B cell (primary cell): ENCODE results near the gene TBC1D2. TPM values are rescaled to one million over a fixed set of nuclear protein-coding genes. Genes with fewer than 3 reads are reported as not detected.

Source experiments
- ATAC-seq: fragments of 200-7000 bp; cut with Tn5 transposase; one replicate; pipeline ENCODE4 v1.10.0; 2021; ENCODE audit warnings: low read depth, mild to moderate bottlenecking, moderate number of reproducible peaks, moderate library complexity
- CTCF ChIA-PET: fragments of 350-600 bp; sonication (Branson Sonifier 250); formaldehyde crosslinking; loops from one replicate; lab custom pipeline; 2021; ENCODE audit warnings: antibody characterized with exemption, inconsistent platforms; lab: Charles Lee
- POLR2A ChIA-PET: fragments of 350-600 bp; sonication (Branson Sonifier 250); formaldehyde crosslinking; loops from one replicate; lab custom pipeline; 2021; ENCODE audit warnings: antibody characterized with exemption; lab: Charles Lee
- DNase-seq: peaks from one replicate; pipeline ENCODE4 v3.0.0; 2013
- H2AFZ ChIP-seq: 2 replicates; pipeline ENCODE4 v1.6.1; 2012; ENCODE audit warnings: mild to moderate bottlenecking, low read depth, low read length; ENCODE audit not compliant: insufficient read depth, poor library complexity, severe bottlenecking
- H3K27ac ChIP-seq, 2 donors: 1 replicate in 1 of 2; 2 replicates in 1 of 2; pipeline ENCODE4 v1.5.1; 2012 to 2013; ENCODE audit warnings: low read length in 2 of 2, mild to moderate bottlenecking in 2 of 2, moderate library complexity in 1 of 2
- H3K27me3 ChIP-seq, 4 experiments: fragments of 200-600 bp in 1 of 4; sonication (generic) in 1 of 4; replicated peaks in 1 of 4; 1 replicate in 2 of 4; 2 replicates in 2 of 4; pipeline versions ENCODE4 v1.6.1 to v1.7.0; 2013 to 2016; ENCODE audit warnings: low read length in 3 of 4, mild to moderate bottlenecking in 2 of 4, mixed read lengths in 1 of 4, moderate library complexity in 1 of 4; ENCODE audit not compliant: insufficient read depth in 4 of 4, control insufficient read depth in 3 of 4; ENCODE audit errors: control extremely low read depth in 1 of 4
- H3K36me3 ChIP-seq, 2 experiments: replicated peaks in 1 of 2; 1 replicate in 1 of 2; 2 replicates in 1 of 2; pipeline versions ENCODE4 v1.6.1 to v1.7.1; 2013; ENCODE audit warnings: low read length in 1 of 2; ENCODE audit not compliant: insufficient read depth in 2 of 2, control insufficient read depth in 1 of 2; ENCODE audit errors: control extremely low read depth in 1 of 2, extremely low read depth in 1 of 2
- H3K4me1 ChIP-seq, 2 donors: fragments of 200-600 bp in 1 of 2; sonication (generic) in 1 of 2; 1 replicate in 1 of 2; 2 replicates in 1 of 2; pipeline versions ENCODE4 v1.5.1 to v1.6.1; 2013 to 2017; ENCODE audit warnings: low read length in 2 of 2; ENCODE audit not compliant: control insufficient read depth in 2 of 2, insufficient read depth in 2 of 2
- H3K4me2 ChIP-seq: replicated peaks from 2 replicates; pipeline ENCODE3; 2012; ENCODE audit warnings: mild to moderate bottlenecking, low read depth, low read length; ENCODE audit not compliant: poor library complexity, severe bottlenecking
- H3K4me3 ChIP-seq, 5 experiments: fragments of 200-600 bp in 1 of 5; sonication (generic) in 1 of 5; 1 replicate in 3 of 5; 2 replicates in 2 of 5; pipeline versions ENCODE4 v1.5.1 to v1.7.0; 2011 to 2016; ENCODE audit warnings: low read length in 4 of 5, mild to moderate bottlenecking in 4 of 5, low read depth in 2 of 5, control low read depth in 1 of 5, moderate library complexity in 1 of 5; ENCODE audit not compliant: insufficient read depth in 1 of 5; ENCODE audit errors: control extremely low read depth in 1 of 5, extremely low read depth in 1 of 5
- H3K79me2 ChIP-seq: fragments of 200-600 bp; sonication (generic); one replicate; pipeline ENCODE4 v1.6.0; 2016; ENCODE audit warnings: low read length; ENCODE audit not compliant: control insufficient read depth, insufficient read depth
- H3K9ac ChIP-seq: fragments of 200-600 bp; sonication (generic); 2 replicates; pipeline ENCODE4 v1.6.1; 2017; ENCODE audit warnings: mild to moderate bottlenecking, low read length, moderate library complexity
- H3K9me3 ChIP-seq, 3 donors: one replicate each; pipeline versions ENCODE4 v1.6.1 to v1.7.1; 2013; ENCODE audit warnings: low read length in 2 of 3; ENCODE audit not compliant: control insufficient read depth in 2 of 3, insufficient read depth in 1 of 3; ENCODE audit errors: control extremely low read depth in 1 of 3
- H4K20me1 ChIP-seq: 2 replicates; pipeline ENCODE4 v1.6.0; 2012; ENCODE audit warnings: mild to moderate bottlenecking, low read length; ENCODE audit not compliant: insufficient read depth, control insufficient read depth, poor library complexity, severe bottlenecking
- H3K27ac Mint-ChIP-seq: one replicate; pipeline ENCODE4 v1.8.0; 2021; ENCODE audit warnings: mixed read lengths
- H3K27me3 Mint-ChIP-seq: one replicate; pipeline ENCODE4 v1.8.0; 2021; ENCODE audit warnings: mixed read lengths
- H3K4me1 Mint-ChIP-seq: one replicate; pipeline ENCODE4 v1.8.0; 2021; ENCODE audit warnings: mixed read lengths
- H3K4me3 Mint-ChIP-seq: one replicate; pipeline ENCODE4 v1.8.0; 2021; ENCODE audit warnings: mixed read lengths
- H3K9me3 Mint-ChIP-seq: one replicate; pipeline ENCODE4 v1.8.0; 2022; ENCODE audit warnings: mixed read lengths; ENCODE audit not compliant: insufficient read depth
- CTCF ChIP-seq: fragments of 200-600 bp; IDR thresholded peaks from one replicate; pipeline ENCODE4 v1.8.0; 2022; ENCODE audit warnings: antibody characterized with exemption, mild to moderate bottlenecking
- EZH2 ChIP-seq: IDR thresholded peaks from 2 replicates; pipeline ENCODE4 v1.6.1; 2012; ENCODE audit warnings: borderline replicate concordance, low read depth, mild to moderate bottlenecking, moderate library complexity, low read length; ENCODE audit not compliant: insufficient read depth, poor library complexity, severe bottlenecking
- whole genome bisulfite sequencing: methylation state at CpG from one replicate; pipeline ENCODE4 v1.1.5; 2013; ENCODE audit warnings: missing lambda C conversion rate; ENCODE audit not compliant: insufficient coverage; 5-methylcytosine and 5-hydroxymethylcytosine counted together
- intact Hi-C: fragments of 100-400 bp; cut with micrococcal nuclease; formaldehyde crosslinking; loops from one replicate; pipeline ENCODE4 v1.10.0; 2022
- polyA plus RNA-seq: library from polyadenylated mRNA; depleted of rRNA; stranded (reverse); fragments of >200 nt; gene quantifications from 2 replicates; pipeline ENCODE4 v1.2.3, GENCODE V29; 2012
- total RNA-seq, 2 donors: library from RNA; stranded (reverse); fragments of 120-200 nt in 1 of 2; gene quantifications; 1 replicate in 1 of 2; 2 replicates in 1 of 2; pipeline versions ENCODE4 v1.2.3 to v1.2.4, GENCODE V29; 2013 to 2022

Gene TBC1D2
- total and polyA plus RNA-seq, 2 donors (not counting 1 experiment from before 2014, with no cell fraction given) = 5.0 to 5.3 TPM

- Histone ChIP-seq H3K27me3 (peaks cover 0 to 12% (median 2%) of the 10 kb centered on the region in 4 experiments), H3K9me3 (peaks cover 0 to 3% (median 0%) of the 10 kb centered on the region in 3 donors), H3K36me3 (no peaks in the 10 kb centered on the region), H3K9ac (peak within 1 kb of the TSS; percentile 72), H3K79me2 (no peaks in the 10 kb centered on the region), H3K27ac (no peak within 1 kb of the TSS), H4K20me1 (no peaks in the 10 kb centered on the region), H3K4me2 (peak within 1 kb of the TSS; percentile 83), H2AFZ (peak within 1 kb of the TSS; percentile 93), H3K4me3 (peak within 1 kb of the TSS; percentile 34 to 77 (median 67)), H3K4me1 (peaks cover 8 to 18% of the 10 kb centered on the region in 2 donors)
- CTCF ChIA-PET = interaction anchor here (0.8 to 2.1 kb wide), 7 partner anchors 12 to 119 kb away, joined by 3 to 9 read pairs (median 4); no protein-coding TSS in a partner anchor
- peak; percentile 91 for ATAC-seq
- DNase-seq = peak; percentile 73
- peak within 1 kb of the TSS; percentile 71 for H3K27ac Mint-ChIP-seq
- H3K27me3 Mint-ChIP-seq = no peaks in the 10 kb centered on the region
- H3K4me3 Mint-ChIP-seq = peak within 1 kb of the TSS; percentile 91
- intact Hi-C loops = loop anchor here (1.0 to 5.0 kb wide), 5 partner anchors 63 to 604 kb away; partner anchors contain the start of genes ANKS6, TBC1D2 and TRMO
- peaks cover 10% of the 10 kb centered on the region for H3K4me1 Mint-ChIP-seq
- no peak for TF ChIP-seq EZH2
- TF ChIP-seq CTCF = peak; percentile 23
- WGBS = 1% methylated on average over 95 of the region's 95 CpGs
- no peaks in the 10 kb centered on the region for H3K9me3 Mint-ChIP-seq
- POLR2A ChIA-PET = interaction anchor here (0.9 kb wide), 1 partner anchor 63 kb away, joined by 4 read pairs; the partner anchor contains the start of gene TBC1D2
Measured at GRCh38 chr9:98192503-98193335, 62.7 kb downstream of the TBC1D2 start, which contains the start of gene CORO2A. TSS of gene CORO2A (minus strand) at chr9:98192637. CDS start at chr9:98157660, 34,977 bp downstream.
